ENCODE results near the gene CD59. TPM values are rescaled to one million over a fixed set of nuclear protein-coding genes. Genes with fewer than 3 reads are reported as not detected.

The CD59 gene
- total and polyA plus RNA-seq, 9 of the 15 experiments (the other 6 are each of a cell fraction or from before 2014, with no cell fraction given): 38.1 to 338 (median 173) TPM

DNA sequence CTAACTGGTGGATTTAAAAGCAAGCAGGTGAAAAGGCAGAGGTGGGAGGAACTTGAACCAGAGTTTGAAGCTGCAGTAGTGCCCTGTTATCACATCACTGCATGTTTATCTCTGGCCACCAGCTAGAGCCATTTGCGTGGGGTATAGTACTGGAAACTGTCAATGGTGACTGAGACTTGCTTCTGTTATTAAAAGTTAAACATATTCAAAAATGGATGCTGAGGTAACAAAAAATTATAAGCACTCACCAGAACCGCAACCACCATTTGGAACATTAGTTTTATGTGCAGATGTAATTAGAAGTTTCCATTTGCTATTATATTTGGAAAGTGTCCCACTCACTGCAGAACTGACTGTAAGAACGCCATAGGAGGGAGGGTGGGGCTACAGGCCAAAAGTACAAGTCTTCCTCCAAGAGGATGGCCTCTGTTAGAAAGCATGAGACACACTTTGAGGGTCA lies 1.2 kb upstream of the CD59 start (continued):
- TF ChIP-seq FOXP1 (CRISPR knock-in tag; IDR thresholded peaks at IDR 0.05): 0 out of 2 replicates have a peak, but pooled peaks have one; percentile 47
- no peak for TF ChIP-seq KLF6 (CRISPR knock-in tag; IDR thresholded peaks at IDR 0.05; ENCODE audit: borderline replicate concordance)
- TF ChIP-seq, protein P1, sequence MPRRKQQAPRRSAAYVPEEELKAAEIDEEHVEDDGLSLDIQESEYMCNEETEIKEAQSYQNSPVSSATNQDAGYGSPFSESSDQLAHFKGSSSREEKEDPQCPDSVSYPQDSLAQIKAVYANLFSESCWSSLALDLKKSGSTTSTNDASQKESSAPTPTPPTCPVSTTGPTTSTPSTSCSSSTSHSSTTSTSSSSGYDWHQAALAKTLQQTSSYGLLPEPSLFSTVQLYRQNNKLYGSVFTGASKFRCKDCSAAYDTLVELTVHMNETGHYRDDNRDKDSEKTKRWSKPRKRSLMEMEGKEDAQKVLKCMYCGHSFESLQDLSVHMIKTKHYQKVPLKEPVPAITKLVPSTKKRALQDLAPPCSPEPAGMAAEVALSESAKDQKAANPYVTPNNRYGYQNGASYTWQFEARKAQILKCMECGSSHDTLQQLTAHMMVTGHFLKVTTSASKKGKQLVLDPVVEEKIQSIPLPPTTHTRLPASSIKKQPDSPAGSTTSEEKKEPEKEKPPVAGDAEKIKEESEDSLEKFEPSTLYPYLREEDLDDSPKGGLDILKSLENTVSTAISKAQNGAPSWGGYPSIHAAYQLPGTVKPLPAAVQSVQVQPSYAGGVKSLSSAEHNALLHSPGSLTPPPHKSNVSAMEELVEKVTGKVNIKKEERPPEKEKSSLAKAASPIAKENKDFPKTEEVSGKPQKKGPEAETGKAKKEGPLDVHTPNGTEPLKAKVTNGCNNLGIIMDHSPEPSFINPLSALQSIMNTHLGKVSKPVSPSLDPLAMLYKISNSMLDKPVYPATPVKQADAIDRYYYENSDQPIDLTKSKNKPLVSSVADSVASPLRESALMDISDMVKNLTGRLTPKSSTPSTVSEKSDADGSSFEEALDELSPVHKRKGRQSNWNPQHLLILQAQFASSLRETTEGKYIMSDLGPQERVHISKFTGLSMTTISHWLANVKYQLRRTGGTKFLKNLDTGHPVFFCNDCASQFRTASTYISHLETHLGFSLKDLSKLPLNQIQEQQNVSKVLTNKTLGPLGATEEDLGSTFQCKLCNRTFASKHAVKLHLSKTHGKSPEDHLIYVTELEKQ (CRISPR knock-in tag; IDR thresholded peaks at IDR 0.05): no peak
- peak; percentile 94 for TF ChIP-seq STAT5A (IDR thresholded peaks at IDR 0.05; ENCODE audit: borderline replicate concordance, low read length)
- TF ChIP-seq RFX5 (IDR thresholded peaks at IDR 0.05; ENCODE audit: low read depth, low read length): no peak
- no peak for TF ChIP-seq MAZ (CRISPR knock-in tag; conservative IDR thresholded peaks at IDR 0.05 in 1 of 2, IDR thresholded peaks at IDR 0.05 in 1 of 2)
- TF ChIP-seq, protein P2, sequence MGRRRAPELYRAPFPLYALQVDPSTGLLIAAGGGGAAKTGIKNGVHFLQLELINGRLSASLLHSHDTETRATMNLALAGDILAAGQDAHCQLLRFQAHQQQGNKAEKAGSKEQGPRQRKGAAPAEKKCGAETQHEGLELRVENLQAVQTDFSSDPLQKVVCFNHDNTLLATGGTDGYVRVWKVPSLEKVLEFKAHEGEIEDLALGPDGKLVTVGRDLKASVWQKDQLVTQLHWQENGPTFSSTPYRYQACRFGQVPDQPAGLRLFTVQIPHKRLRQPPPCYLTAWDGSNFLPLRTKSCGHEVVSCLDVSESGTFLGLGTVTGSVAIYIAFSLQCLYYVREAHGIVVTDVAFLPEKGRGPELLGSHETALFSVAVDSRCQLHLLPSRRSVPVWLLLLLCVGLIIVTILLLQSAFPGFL (CRISPR knock-in tag; IDR thresholded peaks at IDR 0.05): no peak
- TF ChIP-seq NFE2 (IDR thresholded peaks at IDR 0.05; ENCODE audit: low read depth): peak; percentile 32; the same call in 1 of the 2 replicates
- TF ChIP-seq ZNF551 (CRISPR knock-in tag; IDR thresholded peaks at IDR 0.05): no peak
- TF ChIP-seq FOXO4 (CRISPR knock-in tag; IDR thresholded peaks at IDR 0.05): no peak
- TF ChIP-seq ZNF384 (IDR thresholded peaks at IDR 0.05; ENCODE audit: low read depth, low read length): no peak
- TF ChIP-seq SLC30A9 (CRISPR knock-in tag; IDR thresholded peaks at IDR 0.05): no peak
- peak; percentile 82 for TF ChIP-seq SMARCC2 (IDR thresholded peaks at IDR 0.05; ENCODE audit: low read depth)
- no peak for TF ChIP-seq TARDBP (IDR thresholded peaks at IDR 0.05)
- TF ChIP-seq ZEB2 (IDR thresholded peaks at IDR 0.05): peak; percentile 84
- TF ChIP-seq KDM1A (IDR thresholded peaks at IDR 0.05): peak; percentile 94 to 96
- peak; percentile 36 for TF ChIP-seq TAF9B (IDR thresholded peaks at IDR 0.05; ENCODE audit: partially characterized antibody)
- TF ChIP-seq HDAC8 (tag; IDR thresholded peaks at IDR 0.05): no peak
- TF ChIP-seq ESRRA (IDR thresholded peaks at IDR 0.05; ENCODE audit: borderline replicate concordance, low read depth): no peak; the same call in 1 of the 2 replicates
- no peak for TF ChIP-seq XRCC3 (IDR thresholded peaks at IDR 0.05)
- TF ChIP-seq ZNF586 (CRISPR knock-in tag; conservative IDR thresholded peaks at IDR 0.05): no peak
- TF ChIP-seq POLR2A (conservative IDR thresholded peaks at IDR 0.05): no peak
- no peak for TF ChIP-seq E2F6 (IDR thresholded peaks at IDR 0.05; ENCODE audit: borderline replicate concordance in 1 of 2, extremely low read depth in 1 of 2, insufficient read depth in 1 of 2, insufficient read length in 1 of 2, low read depth in 1 of 2, low read length in 1 of 2, poor library complexity in 1 of 2, severe bottlenecking in 1 of 2)
- TF ChIP-seq KHSRP (IDR thresholded peaks at IDR 0.05): no peak
- TF ChIP-seq ZNF316 (IDR thresholded peaks at IDR 0.05): peak; percentile 84

Data from K562 (cell line).